Measurements from ENCODE around the gene SIPA1L3. TPM values are rescaled to one million over a fixed set of nuclear protein-coding genes. Genes with fewer than 3 reads are reported as not detected.

Gene SIPA1L3
- total and polyA plus RNA-seq, 10 of the 15 experiments (the other 5 are each of a cell fraction or from before 2014, with no cell fraction given): 0.24 to 66.2 (median 19.1) TPM

DNA sequence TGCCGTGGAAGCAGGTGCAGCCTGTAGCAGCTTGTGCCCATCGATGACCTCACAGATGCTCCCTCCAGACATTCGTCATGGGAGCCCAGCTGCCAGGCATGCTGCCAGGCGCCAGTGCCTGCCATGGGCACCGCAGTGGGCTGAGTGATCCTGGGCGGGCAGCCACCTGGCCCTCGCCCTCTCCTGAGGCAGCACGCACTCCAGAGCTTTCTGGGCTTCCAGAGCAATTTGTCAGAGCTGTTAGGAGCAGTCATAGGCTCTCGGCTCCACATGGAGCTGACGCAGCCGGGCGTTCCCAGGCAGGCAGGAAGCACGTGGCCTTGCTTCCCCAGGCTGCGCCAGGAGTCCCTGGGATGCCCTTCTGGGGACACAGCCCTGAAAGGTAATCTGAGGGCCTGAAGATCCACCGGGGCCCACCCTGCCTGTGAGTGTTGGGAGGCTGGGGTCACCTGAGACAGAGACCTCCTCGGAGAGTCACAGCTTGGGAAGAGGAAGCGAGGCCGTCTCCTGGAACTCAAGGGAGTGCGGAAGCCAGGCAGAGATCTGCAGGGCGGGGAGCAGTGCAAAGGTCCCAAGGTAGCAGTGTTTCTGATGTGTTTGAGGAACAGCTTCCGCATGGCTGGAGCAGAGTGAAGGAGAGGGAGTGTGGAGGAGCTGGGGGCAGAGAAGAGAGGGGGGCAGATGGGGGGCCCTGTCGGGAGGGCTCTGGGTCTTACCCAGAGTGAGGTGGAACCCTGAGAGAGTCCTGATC lies 266.5 kb downstream of the SIPA1L3 start:
- ChIA-PET RAD21 (ENCODE audit: unreplicated experiment) (no interaction called here), POLR2A (no interaction called here), CTCF (no interaction called here), SMC1A (ENCODE audit: uncharacterized antibody, unreplicated experiment) (no interaction called here)
- no peaks in the 10 kb centered on the region for H3K27me3 ChIP-seq (replicated peaks in 1 of 2; ENCODE audit: control insufficient read depth in 2 of 2, insufficient read depth in 2 of 2, low read length in 1 of 2)
- no peak overlapping the region for H3K4me2 ChIP-seq (ENCODE audit: control insufficient read depth, insufficient read depth)
- H3K27ac ChIP-seq (ENCODE audit: control insufficient read depth, insufficient read depth): no peak overlapping the region
- intact Hi-C loops (cut with micrococcal nuclease; ENCODE audit: unreplicated experiment): no loop called here
- no peak overlapping the region for H2AFZ ChIP-seq (ENCODE audit: control insufficient read depth, low read depth, low read length)
- no peak for ATAC-seq
- no peak for FAIRE-seq
- peaks cover 2 to 3% of the 10 kb centered on the region in 2 experiments; a peak in 3 of 4 replicates for H3K36me3 ChIP-seq (ENCODE audit: control insufficient read depth in 2 of 2, insufficient read depth in 2 of 2, low read length in 1 of 2)
- H3K4me1 ChIP-seq (ENCODE audit: control insufficient read depth, insufficient read depth, low read length): no peaks in the 10 kb centered on the region
- H3K79me2 ChIP-seq (ENCODE audit: control insufficient read depth, insufficient read depth, low read length): no peaks in the 10 kb centered on the region
- no peak for DNase-seq (ENCODE audit: low read depth, low spot score)
- no peaks in the 10 kb centered on the region for H3K9me3 ChIP-seq (replicated peaks; ENCODE audit: control insufficient read depth, insufficient read depth, low read length)
- WGBS (ENCODE audit: insufficient coverage, insufficient replicate concordance, low lambda C conversion rate, missing lambda C conversion rate): 98% methylated on average over 21 of the region's 22 CpGs
- TF ChIP-seq SMAD1 (IDR thresholded peaks at IDR 0.05; ENCODE audit: low read depth, partially characterized antibody) (no peak), POLR2A (IDR thresholded peaks at IDR 0.05; ENCODE audit: low read depth, low read length) (peak; percentile 40; the same call in 1 of the 2 replicates), HDAC6 (IDR thresholded peaks at IDR 0.05; ENCODE audit: unreplicated experiment) (no peak), SMC3 (IDR thresholded peaks at IDR 0.05; ENCODE audit: borderline replicate concordance, low read length) (no peak)
- BruUV-seq (replicated peaks): no TSS peak
- H3K9ac ChIP-seq (ENCODE audit: control insufficient read depth, insufficient read depth, low read length): no peak overlapping the region
- H3K4me3 ChIP-seq: no peak overlapping the region
- in situ Hi-C loops (cut with MboI): no loop called here
- no peaks in the 10 kb centered on the region for H4K20me1 ChIP-seq (ENCODE audit: control insufficient read depth, insufficient read depth)

DNA sequence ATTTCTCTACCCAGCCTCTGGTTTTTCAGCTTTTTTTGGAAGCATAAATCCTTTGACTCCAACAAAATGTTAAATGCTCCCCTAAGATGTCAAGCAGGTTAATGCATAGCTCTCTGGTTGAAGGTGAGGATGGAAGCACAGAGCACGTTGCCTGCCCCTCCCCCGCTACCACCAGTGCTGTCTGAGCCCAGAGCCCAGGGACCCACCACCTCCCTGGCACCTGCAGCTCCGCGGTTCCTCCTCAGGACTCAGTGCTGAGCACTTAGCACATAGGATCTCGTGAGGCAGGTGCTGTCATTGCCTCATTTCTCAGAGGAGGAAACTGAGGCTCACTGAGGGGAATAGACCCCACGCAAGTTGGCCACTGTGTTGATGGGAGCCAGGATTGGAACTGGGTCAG lies 268.4 kb downstream of the SIPA1L3 start:
- H3K36me3 ChIP-seq (ENCODE audit: control insufficient read depth in 2 of 2, insufficient read depth in 2 of 2, low read length in 1 of 2): no peaks in the 10 kb centered on the region; a peak in 2 of 4 replicates
- POLR2A ChIA-PET: no interaction called here
- H3K27me3 ChIP-seq (replicated peaks in 1 of 2; ENCODE audit: control insufficient read depth in 2 of 2, insufficient read depth in 2 of 2, low read length in 1 of 2): no peaks in the 10 kb centered on the region
- H3K9ac ChIP-seq (ENCODE audit: control insufficient read depth, insufficient read depth, low read length): no peak overlapping the region
- intact Hi-C loops (cut with micrococcal nuclease; ENCODE audit: unreplicated experiment) (no loop called here), in situ Hi-C loops (cut with MboI) (no loop called here)
- no peak overlapping the region for H2AFZ ChIP-seq (ENCODE audit: control insufficient read depth, low read depth, low read length)
- FAIRE-seq (no peak), DNase-seq (ENCODE audit: low read depth, low spot score) (no peak), ATAC-seq (no peak)
- 83% methylated on average over 6 of the region's 6 CpGs for WGBS (ENCODE audit: insufficient coverage, insufficient replicate concordance, low lambda C conversion rate, missing lambda C conversion rate)
- H3K4me1 ChIP-seq (ENCODE audit: control insufficient read depth, insufficient read depth, low read length): no peaks in the 10 kb centered on the region
- no peaks in the 10 kb centered on the region for H4K20me1 ChIP-seq (ENCODE audit: control insufficient read depth, insufficient read depth)
- SMC1A ChIA-PET (ENCODE audit: uncharacterized antibody, unreplicated experiment): no interaction called here
- H3K4me2 ChIP-seq (ENCODE audit: control insufficient read depth, insufficient read depth): no peak overlapping the region
- H3K9me3 ChIP-seq (replicated peaks; ENCODE audit: control insufficient read depth, insufficient read depth, low read length): peaks cover 3% of the 10 kb centered on the region; the same call in 2 of the 3 replicates
- RAD21 ChIA-PET (ENCODE audit: unreplicated experiment): no interaction called here
- CTCF ChIA-PET: no interaction called here
- H3K27ac ChIP-seq (ENCODE audit: control insufficient read depth, insufficient read depth): no peak overlapping the region
- TF ChIP-seq NFYB (IDR thresholded peaks at IDR 0.05; ENCODE audit: insufficient read depth, low read depth, low read length): no peak
- TF ChIP-seq KLF5 (IDR thresholded peaks at IDR 0.05; ENCODE audit: partially characterized antibody): no peak
- TF ChIP-seq YY1 (IDR thresholded peaks at IDR 0.05; ENCODE audit: low read depth, low read length): no peak
- H3K4me3 ChIP-seq: no peak overlapping the region
- no TSS peak for BruUV-seq (replicated peaks)
- no peaks in the 10 kb centered on the region for H3K79me2 ChIP-seq (ENCODE audit: control insufficient read depth, insufficient read depth, low read length)

Data from GM12878 (cell line).